Panc1 (cell line): ENCODE data around the gene ADM2. TPM values are rescaled to one million over a fixed set of nuclear protein-coding genes. Genes with fewer than 3 reads are reported as not detected.

ENCODE experiments used
- ATAC-seq: fragments of 200-7000 bp; cut with Tn5 transposase; 2 replicates; pipeline ENCODE4 v1.9.1; 2020; ENCODE audit warnings: mild to moderate bottlenecking, moderate library complexity
- BruUV-seq: library from RNA; stranded (reverse); fragments of 400-500 nt; replicated peaks from 2 replicates; lab custom pipeline; 2021; lab: Mats Ljungman, UMichigan
- CTCF ChIA-PET: fragments of 300-600 bp; sonication (Branson Sonifier 250); formaldehyde crosslinking; loops from one replicate; lab custom pipeline; 2022; ENCODE audit warnings: antibody characterized with exemption; lab: Charles Lee
- POLR2A ChIA-PET: fragments of 300-600 bp; sonication (Branson Sonifier 250); formaldehyde crosslinking; loops from one replicate; lab custom pipeline; 2022; ENCODE audit warnings: antibody characterized with exemption; lab: Charles Lee
- DNase-seq: peaks from one replicate; pipeline ENCODE4 v3.0.0-alpha.2; 2010; ENCODE audit warnings: low read depth, low spot score
- H3K27ac ChIP-seq: 2 replicates; pipeline ENCODE4 v1.5.1; 2011; ENCODE audit warnings: mild to moderate bottlenecking, low read length, inconsistent platforms
- H3K27me3 ChIP-seq: fragments of 200-500 bp; sonication (Bioruptor generic); 2 replicates; pipeline ENCODE4 v1.6.0; 2014; ENCODE audit warnings: low read length, inconsistent platforms; ENCODE audit not compliant: control insufficient read depth, insufficient read depth
- H3K36me3 ChIP-seq: fragments of 200-500 bp; sonication (Bioruptor generic); 2 replicates; pipeline ENCODE4 v1.5.1; 2014; ENCODE audit warnings: inconsistent platforms, mild to moderate bottlenecking, low read length, moderate library complexity; ENCODE audit not compliant: control insufficient read depth, insufficient read depth
- H3K4me1 ChIP-seq: 2 replicates; pipeline ENCODE4 v1.5.1; 2011; ENCODE audit warnings: inconsistent platforms, mild to moderate bottlenecking, low read length, moderate library complexity; ENCODE audit not compliant: control insufficient read depth, insufficient read depth
- H3K4me3 ChIP-seq, 2 experiments: 2 replicates each; pipeline ENCODE4 v1.5.1; 2011 to 2012; ENCODE audit warnings: low read depth in 2 of 2, low read length in 2 of 2, mild to moderate bottlenecking in 2 of 2, inconsistent platforms in 1 of 2, moderate library complexity in 1 of 2
- H3K9me3 ChIP-seq: fragments of 200-500 bp; sonication (Bioruptor generic); 2 replicates; pipeline ENCODE4 v1.5.1; 2014; ENCODE audit warnings: low read depth, mild to moderate bottlenecking, inconsistent platforms, low read length, moderate library complexity; ENCODE audit not compliant: control insufficient read depth, insufficient read depth
- POLR2AphosphoS5 ChIP-seq: IDR thresholded peaks from 2 replicates; pipeline ENCODE4 v1.6.1; 2012; ENCODE audit warnings: mild to moderate bottlenecking, low read depth, low read length, moderate library complexity
- SIN3A ChIP-seq: IDR thresholded peaks from 2 replicates; pipeline ENCODE4 v1.6.1; 2012; ENCODE audit warnings: low read depth, mild to moderate bottlenecking, low read length, moderate library complexity, borderline replicate concordance; ENCODE audit not compliant: insufficient read depth
- TCF7L2 ChIP-seq: IDR thresholded peaks from 2 replicates; pipeline ENCODE4 v1.6.1; 2011; ENCODE audit warnings: mild to moderate bottlenecking, low read depth, low read length, inconsistent platforms
- in situ Hi-C: cut with HindIII; loops from 2 replicates; pipeline ENCODE4 v1.10.0; 2016; ENCODE audit warnings: low sequenced_read_pairs, low pct_unique_long_range_greater_than_20kb
- intact Hi-C: fragments of 100-400 bp; cut with micrococcal nuclease; formaldehyde crosslinking; loops from one replicate; pipeline ENCODE4 v1.10.0; 2022; ENCODE audit not compliant: unreplicated experiment
- total RNA-seq: library from RNA; stranded (reverse); gene quantifications from one replicate; pipeline ENCODE4 v1.2.1, GENCODE V29; 2021; ENCODE audit not compliant: unreplicated experiment
- TF ChIP-seq, protein P1 (sequence below): fragments of 450-650 bp; IDR thresholded peaks from 2 replicates; pipeline ENCODE4 v1.5.1; 2017; ENCODE audit warnings: mild to moderate bottlenecking
- TF ChIP-seq, protein P2 (sequence below), 2 experiments: IDR thresholded peaks; 2 replicates each; pipeline ENCODE4 v1.6.1; 2011 to 2012; ENCODE audit warnings: low read depth in 2 of 2, control low read depth in 1 of 2, low read length in 1 of 2, mild to moderate bottlenecking in 1 of 2, moderate library complexity in 1 of 2; ENCODE audit not compliant: insufficient read depth in 1 of 2

ADM2 gene
- total RNA-seq, 1 experiment from 2014 or later, result 3.9 TPM

GRCh38 chr22:50524676-50525103, 43.3 kb downstream of the ADM2 start:
- Histone ChIP-seq H3K27ac (peak overlapping the region; percentile 82), H3K9me3 (no peaks in the 10 kb centered on the region), H3K27me3 (no peaks in the 10 kb centered on the region), H3K36me3 (no peaks in the 10 kb centered on the region; the same call in 1 of the 2 replicates), H3K4me1 (peaks cover 4% of the 10 kb centered on the region), H3K4me3 (peak overlapping the region; percentile 65 to 69)
- intact Hi-C loops (no loop called here), in situ Hi-C loops (no loop called here)
- ATAC-seq (no peak), DNase-seq (no peak)
- ChIA-PET CTCF (no interaction called here), POLR2A (no interaction called here)
- TF ChIP-seq, protein P1, sequence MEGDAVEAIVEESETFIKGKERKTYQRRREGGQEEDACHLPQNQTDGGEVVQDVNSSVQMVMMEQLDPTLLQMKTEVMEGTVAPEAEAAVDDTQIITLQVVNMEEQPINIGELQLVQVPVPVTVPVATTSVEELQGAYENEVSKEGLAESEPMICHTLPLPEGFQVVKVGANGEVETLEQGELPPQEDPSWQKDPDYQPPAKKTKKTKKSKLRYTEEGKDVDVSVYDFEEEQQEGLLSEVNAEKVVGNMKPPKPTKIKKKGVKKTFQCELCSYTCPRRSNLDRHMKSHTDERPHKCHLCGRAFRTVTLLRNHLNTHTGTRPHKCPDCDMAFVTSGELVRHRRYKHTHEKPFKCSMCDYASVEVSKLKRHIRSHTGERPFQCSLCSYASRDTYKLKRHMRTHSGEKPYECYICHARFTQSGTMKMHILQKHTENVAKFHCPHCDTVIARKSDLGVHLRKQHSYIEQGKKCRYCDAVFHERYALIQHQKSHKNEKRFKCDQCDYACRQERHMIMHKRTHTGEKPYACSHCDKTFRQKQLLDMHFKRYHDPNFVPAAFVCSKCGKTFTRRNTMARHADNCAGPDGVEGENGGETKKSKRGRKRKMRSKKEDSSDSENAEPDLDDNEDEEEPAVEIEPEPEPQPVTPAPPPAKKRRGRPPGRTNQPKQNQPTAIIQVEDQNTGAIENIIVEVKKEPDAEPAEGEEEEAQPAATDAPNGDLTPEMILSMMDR, result no peak
- TF ChIP-seq POLR2AphosphoS5 (no peak), SIN3A (no peak), TCF7L2 (no peak)
- TF ChIP-seq, protein P2, sequence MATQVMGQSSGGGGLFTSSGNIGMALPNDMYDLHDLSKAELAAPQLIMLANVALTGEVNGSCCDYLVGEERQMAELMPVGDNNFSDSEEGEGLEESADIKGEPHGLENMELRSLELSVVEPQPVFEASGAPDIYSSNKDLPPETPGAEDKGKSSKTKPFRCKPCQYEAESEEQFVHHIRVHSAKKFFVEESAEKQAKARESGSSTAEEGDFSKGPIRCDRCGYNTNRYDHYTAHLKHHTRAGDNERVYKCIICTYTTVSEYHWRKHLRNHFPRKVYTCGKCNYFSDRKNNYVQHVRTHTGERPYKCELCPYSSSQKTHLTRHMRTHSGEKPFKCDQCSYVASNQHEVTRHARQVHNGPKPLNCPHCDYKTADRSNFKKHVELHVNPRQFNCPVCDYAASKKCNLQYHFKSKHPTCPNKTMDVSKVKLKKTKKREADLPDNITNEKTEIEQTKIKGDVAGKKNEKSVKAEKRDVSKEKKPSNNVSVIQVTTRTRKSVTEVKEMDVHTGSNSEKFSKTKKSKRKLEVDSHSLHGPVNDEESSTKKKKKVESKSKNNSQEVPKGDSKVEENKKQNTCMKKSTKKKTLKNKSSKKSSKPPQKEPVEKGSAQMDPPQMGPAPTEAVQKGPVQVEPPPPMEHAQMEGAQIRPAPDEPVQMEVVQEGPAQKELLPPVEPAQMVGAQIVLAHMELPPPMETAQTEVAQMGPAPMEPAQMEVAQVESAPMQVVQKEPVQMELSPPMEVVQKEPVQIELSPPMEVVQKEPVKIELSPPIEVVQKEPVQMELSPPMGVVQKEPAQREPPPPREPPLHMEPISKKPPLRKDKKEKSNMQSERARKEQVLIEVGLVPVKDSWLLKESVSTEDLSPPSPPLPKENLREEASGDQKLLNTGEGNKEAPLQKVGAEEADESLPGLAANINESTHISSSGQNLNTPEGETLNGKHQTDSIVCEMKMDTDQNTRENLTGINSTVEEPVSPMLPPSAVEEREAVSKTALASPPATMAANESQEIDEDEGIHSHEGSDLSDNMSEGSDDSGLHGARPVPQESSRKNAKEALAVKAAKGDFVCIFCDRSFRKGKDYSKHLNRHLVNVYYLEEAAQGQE (IDR thresholded peaks at IDR 0.05; ENCODE audit: insufficient read depth in 1 of 2, low read depth in 2 of 2, low read length in 1 of 2), result no peak
- BruUV-seq, result no TSS peak

GRCh38 chr22:50525104-50525857, 43.9 kb downstream of the ADM2 start, which contains the start of gene SCO2:
Gene SCO2, minus strand, starts transcription at chr22:50525598. Its CDS starts 1,187 bp downstream, at chr22:50524411.
- no peaks in the 10 kb centered on the region; the same call in 1 of the 2 replicates for H3K36me3 ChIP-seq
- DNase-seq, result no peak
- TF ChIP-seq POLR2AphosphoS5 (peak; percentile 39), TCF7L2 (no peak)
- TF ChIP-seq, protein P2 (IDR thresholded peaks at IDR 0.05; ENCODE audit: insufficient read depth in 1 of 2, low read depth in 2 of 2, low read length in 1 of 2), result no peak
- no peaks in the 10 kb centered on the region for H3K27me3 ChIP-seq
- peaks cover 4% of the 10 kb centered on the region for H3K4me1 ChIP-seq
- peak within 1 kb of the TSS; percentile 65 to 69 for H3K4me3 ChIP-seq
- peak within 1 kb of the TSS; percentile 82 for H3K27ac ChIP-seq
- no TSS peak for BruUV-seq
- intact Hi-C loops, result no loop called here
- in situ Hi-C loops, result no loop called here
- no peaks in the 10 kb centered on the region for H3K9me3 ChIP-seq
- POLR2A ChIA-PET, result interaction anchor here (0.5 kb wide), 1 partner anchor 24 kb away, joined by 3 read pairs; no protein-coding TSS in a partner anchor
- CTCF ChIA-PET, result interaction anchor here (0.7 to 1.4 kb wide), 5 partner anchors 10 to 95 kb away, joined by 3 to 12 read pairs (median 9); partner anchors contain the start of genes LMF2 and NCAPH2
- ATAC-seq, result peak; percentile 56
